HG02588 (cell line): Measurements from ENCODE around the gene EFCAB11.
"Not testable (repeated sequence)": the region's sequence is repeated elsewhere in the genome, so short reads cannot be mapped to it uniquely, and the experiment has no call there.

Experiments
- ATAC-seq: cut with Tn5 transposase; IDR thresholded peaks from one replicate; pipeline ENCODE4 v1.9.1; 2021; ENCODE audit warnings: mild to moderate bottlenecking, moderate library complexity; ENCODE audit not compliant: unreplicated experiment

EFCAB11 gene

DNA sequence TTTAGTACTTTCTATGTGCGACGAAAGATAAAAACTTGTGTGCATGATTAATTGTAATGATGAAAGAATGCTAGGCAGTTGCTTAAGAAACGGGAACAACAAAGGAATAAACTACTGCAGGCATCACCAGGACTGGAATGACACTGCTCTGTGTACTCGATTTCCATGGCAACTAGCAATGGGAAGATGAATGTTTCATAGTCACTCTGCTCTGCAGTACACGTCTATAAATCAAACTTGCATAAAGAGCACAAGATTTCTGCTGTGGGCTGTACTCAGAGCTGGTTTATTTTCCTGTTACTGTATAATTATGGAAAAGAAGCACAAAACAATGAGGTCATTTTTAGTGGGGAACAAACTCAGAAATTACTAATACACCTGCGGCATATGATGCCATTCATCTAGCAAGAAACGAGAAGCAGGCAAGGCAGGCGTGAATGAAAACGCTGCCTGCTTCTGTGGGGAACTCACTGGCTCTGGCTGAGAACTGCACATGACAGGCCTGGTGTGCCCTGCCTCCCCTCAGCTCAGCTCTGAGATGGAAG, 41.8 kb downstream of the EFCAB11 start:
- ATAC-seq: no peak

DNA sequence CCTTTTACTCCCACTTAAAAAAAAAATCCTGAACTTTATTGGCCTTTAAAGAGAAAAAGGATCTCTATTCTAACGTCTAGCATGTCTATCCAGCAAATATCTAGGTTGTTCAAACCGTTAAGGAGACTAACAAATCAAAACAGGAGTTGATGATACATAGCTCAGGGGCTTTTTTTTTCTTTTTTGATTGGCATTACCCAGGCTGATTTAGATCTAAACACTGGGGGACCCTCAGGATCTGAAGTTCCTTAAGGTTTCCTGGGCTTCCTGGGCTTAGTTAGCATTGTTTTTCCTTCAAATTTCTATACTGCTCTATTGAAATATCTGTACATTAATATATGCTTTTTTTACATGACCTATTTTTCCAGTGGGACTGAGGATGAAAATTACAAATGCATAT, 42.3 kb downstream of the EFCAB11 start:
- no peak for ATAC-seq

DNA sequence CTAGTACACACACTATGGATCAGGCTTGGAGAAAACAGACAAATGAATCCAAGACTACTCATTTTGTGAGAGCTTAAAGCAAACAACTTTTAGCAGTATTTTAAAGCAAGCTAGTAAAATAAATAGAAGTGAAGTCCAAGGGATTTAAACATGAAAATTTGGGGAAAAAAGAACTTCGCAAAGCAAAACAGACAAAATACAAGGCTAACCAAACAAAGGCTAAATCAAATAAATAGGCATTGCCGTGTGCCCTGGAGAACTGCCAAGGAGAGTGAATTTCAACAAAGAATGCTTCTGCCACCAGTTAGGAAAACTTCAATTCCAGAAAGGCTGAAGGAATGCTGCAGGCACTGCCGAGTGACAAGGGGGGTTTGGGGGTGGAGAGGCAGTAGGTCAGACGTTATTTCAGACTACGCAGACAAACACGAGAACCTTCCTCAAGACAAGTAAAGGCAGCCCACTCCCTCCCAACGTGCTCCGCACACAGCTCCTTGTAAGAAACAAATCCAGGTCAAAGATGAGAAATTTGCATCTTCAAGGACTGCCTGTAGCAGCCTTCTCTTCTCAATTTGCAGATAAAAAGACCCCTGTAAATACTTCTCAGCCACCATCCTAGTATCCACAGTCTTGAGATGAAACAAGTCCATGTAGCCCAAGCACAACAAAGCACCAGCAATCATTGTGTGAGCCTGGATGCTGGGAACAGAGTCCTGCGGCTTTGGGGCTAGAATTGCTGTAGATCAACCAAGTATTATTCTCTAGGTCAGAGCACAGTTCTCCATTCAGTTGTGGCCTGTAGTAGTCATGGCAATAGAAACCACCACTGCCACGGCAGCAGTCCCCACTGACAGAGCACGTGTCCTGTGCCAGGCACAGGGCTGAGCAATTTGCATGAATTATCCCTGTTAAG, 43.3 kb downstream of the EFCAB11 start:
- ATAC-seq: peak; percentile 55

DNA sequence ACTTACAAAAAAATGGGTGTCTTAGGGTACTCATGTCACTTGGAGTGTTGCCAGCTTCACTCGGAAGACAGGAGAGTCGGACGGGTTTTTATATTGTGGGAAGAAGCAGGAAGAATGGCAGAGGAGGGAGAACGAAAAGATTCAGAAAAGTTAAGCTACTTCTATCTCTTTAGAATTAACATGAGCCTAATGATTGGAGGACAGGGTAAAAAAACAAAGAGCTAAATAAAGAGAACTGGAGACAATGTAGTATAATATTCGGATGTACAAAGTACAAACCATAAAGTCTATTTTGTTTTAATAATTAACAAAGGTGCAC, 43.9 kb downstream of the EFCAB11 start:
- no peak for ATAC-seq

DNA sequence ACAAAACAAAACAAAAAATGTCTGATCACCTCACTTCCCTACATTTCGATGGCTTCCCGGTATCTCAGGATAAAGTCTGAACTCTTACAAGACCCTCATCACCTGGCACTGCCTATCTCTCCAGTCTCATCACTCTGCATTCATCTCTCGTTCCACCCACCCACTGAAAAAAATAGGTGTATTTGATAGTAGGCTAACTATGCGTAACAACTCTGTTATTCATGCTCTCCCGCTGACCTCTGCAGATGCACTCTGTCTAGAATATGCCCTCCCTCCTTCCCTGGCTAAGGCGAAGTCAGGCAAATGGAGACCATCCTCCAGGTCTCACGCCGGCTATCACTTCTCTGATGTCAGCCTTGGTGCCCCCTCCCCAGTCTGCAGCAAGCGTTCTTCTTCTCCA, 44.9 kb downstream of the EFCAB11 start:
- no peak for ATAC-seq

DNA sequence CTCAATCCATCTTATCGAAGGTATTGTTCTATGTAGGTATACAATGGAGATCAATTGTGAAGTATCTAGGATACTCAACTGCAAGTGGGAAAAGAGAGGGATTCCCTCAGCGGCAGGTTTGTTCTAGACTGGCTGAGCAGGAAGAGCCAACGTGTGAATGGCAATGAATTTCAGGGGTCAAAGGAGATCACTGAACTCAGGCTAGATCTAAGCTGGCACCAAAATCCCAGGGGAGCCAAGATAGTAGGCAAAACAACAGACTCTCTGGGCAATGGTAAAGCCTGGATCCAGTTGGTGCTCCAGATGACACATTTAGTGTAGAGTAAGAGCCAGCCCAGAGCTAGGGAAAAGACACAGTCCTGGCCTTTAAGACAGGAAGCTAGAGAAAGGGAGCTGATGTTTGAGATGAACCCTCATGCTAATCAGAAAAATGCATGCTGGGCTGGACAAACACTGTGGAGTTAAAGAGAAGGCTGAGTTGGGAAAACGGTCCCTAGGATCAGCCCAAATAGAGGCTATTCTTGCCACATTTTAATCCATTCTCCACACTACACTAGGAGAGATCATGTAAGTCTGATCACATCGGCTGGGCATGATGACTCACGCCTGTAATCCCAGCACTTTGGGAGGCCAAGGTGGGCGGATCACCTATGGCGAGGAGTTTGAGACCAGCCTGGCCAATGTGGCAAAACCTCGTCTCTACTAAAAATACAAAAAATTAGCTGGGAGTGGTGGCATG, 45.6 kb downstream of the EFCAB11 start:
- ATAC-seq: no peak

DNA sequence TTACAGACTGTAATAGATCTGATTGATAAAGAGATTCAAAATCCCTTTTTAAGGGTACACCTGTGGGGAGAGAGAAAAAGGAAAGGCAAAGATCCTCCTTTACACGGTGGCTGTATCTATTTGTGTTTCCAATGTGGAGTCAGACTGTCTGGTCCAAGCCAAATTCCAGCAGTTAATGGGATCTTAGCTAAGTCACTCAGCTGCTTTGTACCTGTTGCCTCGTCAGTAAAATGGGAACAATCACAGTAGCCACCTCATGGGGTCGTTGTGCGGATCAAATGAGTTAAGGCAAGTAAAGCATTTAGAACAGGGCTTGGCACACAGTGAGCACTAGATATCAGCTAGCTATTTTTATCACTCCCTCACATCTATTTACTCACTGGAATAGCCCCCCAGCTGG, 46.9 kb downstream of the EFCAB11 start:
- no peak for ATAC-seq

DNA sequence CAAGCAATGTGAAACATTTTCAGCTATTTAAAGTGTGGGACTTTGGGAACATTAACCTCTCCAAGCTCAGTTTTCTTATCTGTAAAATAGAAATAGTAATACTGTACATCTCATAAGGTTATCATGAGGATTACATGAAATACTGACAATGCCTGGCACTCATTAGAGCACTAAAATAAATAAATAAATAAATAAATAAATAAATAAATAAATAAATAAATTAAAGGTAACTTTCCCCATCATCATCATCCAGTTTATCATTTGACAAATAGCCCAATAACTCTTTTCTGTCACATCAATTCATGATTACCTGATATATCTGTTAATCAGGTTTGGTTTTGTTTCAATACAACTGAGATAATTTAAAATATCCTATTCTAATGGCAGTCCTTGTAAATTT, 48.5 kb downstream of the EFCAB11 start:
- no peak for ATAC-seq

DNA sequence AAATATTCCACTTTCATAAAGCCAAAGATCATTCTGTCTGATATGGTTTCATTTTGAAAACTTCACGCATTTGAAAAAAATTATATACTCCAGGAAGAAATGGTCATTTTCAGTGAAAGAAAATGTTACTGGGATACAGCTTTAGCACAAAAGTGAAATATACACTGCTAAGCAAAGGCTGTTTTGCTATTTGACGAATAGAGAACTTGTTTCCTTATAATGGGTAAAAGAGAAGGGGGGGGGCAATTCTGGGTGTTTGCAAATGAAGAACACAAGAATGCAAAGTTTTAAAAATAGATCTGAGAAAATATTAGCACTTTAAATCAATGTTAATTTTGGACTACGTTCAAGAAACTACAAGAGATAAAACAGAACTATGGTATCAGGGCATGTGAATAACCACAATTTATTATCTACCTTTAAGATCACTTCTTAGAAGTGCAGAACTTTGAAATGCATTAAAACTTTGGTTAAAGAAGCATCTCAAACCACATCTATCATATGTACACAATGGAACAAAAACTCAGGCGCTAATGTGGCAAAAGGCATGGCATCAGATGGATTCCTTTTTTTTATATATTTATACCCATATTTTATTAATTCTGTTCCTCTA, 51.1 kb downstream of the EFCAB11 start:
- no peak for ATAC-seq

DNA sequence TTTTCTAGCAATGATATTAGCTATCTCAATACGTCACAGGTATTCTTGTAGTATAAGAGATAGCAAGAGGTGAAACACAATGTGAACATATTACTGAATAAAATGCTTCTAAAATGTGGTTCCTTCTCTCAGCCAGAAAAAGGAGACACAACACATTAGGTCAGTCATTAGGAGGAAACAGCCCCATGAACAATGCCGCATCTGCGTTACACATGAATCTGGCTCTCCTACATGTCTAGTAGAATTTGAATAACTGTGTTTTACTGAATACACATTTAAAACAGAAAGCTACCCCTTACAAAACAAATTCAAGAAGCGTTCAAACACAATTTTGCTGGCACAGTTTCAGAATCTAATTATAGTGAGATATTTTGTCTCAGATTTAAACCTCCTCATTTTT, 51.6 kb downstream of the EFCAB11 start:
- ATAC-seq: no peak

DNA sequence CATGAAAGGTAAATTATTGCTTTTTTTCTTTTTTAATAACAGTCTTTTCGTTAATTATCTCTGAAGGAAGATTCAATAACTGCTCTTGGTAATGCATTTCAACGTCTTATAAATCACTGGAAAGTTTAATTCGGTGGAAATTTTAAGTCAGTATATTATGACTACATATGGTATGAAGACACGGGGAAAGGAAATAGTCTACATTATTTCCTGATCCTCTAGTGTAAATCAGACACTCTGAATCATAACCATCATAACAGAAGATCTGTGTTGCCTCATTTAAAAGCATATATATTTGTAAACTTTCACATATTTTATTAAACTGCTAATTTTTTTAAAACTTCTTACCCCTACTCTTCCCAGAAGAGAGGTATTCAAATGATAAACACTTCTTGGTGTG, 53.7 kb downstream of the EFCAB11 start:
- ATAC-seq: no peak

DNA sequence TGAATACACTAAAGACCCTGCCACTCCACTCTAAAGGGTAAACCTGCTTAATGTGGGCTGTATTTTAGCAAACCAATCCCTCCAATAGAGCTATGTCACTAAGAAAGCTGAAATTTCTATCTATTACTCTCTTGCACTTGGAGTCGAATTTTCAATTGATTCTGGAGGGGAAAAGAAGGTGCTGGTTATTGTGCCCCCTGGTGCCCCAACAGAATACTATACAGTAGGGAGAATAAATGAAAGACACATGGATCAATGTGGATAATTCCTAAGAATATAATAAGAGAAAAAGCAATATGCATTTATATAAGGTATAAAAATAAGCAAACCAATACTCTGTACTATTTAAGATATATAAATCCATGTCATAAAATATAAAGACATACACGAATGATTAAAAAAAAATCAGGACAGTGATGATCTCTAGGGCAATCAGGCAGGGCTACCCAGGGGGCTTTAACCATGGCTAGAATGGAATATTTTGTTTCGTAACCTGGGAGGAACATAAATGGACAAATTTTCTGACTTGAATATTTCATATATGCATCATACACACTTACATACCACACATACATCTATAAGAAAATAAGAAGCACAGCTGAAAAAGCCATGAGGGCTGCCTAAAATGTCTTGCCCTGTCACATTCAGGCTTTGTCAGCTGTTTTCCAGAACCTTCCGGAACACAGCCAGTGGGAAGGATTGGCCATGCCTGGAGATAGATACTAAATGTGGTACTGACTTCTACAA, 54.4 kb downstream of the EFCAB11 start:
- no peak for ATAC-seq

DNA sequence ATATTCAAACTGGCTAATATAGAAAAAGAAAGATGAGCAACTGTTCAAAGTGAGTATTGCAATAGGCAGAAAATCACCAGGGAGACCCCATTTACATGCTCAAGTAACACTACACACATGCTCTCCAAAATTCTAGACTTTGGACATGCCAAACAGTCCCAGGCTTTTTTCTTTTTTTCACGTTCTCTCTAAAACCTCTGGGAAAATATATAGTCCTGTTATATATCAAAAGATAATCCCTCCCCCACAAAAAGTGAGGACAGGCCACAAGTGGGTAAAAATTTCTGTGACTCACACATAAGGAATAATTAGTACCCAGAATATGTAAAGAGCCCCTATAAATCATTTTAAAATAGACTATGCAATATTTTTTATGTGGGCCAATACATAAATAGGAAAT, 55.2 kb downstream of the EFCAB11 start:
- no peak for ATAC-seq

DNA sequence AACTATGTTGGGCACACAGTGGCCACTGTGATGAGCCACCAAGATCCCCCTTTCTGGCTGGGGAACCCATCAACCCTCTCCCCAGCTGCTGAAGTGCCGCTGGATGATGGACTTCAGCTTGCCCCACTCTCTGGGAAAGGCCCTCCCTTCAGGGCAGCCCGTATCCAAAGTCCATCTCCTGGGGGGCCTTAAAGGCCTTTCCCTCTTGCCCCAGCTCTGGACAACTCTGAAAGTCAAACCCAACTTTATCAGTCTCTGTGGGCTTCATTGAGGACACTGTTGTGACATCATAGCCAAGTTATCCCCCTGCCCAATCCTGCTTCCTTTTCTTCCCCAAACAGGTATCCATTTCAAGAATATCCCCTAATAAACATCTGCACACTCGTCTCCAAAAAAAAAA, 61.1 kb downstream of the EFCAB11 start:
- ATAC-seq: not testable (repeated sequence)

DNA sequence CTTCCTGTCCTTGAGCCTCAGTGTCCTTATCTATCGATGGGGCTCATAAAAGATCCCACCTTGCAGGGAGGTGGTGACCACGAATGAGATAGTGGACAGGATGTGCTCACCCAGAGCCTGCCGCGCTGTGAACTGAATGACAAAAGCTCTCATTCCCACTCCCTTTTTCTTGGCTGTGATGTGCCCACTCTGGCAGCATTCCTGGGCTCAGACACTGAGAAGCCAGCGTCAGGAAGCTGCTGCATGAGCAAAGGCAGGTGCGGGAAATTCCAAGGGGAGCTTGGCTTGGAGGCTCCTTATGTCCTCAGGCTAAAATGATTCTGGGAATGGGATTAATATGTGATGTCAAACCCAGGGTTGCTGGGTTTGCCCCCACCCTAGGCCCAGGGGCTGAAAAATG, 61.6 kb downstream of the EFCAB11 start:
- no peak for ATAC-seq

DNA sequence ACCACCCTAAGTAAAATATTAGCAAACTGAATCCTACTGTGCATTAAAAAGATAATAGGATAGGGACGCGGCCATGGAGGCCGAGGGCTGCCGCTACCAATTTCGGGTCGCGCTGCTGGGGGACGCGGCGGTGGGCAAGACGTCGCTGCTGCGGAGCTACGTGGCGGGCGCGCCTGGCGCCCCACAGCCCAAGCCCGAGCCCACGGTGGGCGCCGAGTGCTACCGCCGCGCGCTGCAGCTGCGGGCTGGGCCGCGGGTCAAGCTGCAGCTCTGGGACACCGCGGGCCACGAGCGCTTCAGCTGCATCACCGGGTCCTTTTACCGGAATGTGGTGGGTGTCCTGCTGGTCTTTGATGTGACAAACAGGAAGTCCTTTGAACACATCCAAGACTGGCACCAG, 62.8 kb downstream of the EFCAB11 start:
- ATAC-seq: not testable (repeated sequence)

DNA sequence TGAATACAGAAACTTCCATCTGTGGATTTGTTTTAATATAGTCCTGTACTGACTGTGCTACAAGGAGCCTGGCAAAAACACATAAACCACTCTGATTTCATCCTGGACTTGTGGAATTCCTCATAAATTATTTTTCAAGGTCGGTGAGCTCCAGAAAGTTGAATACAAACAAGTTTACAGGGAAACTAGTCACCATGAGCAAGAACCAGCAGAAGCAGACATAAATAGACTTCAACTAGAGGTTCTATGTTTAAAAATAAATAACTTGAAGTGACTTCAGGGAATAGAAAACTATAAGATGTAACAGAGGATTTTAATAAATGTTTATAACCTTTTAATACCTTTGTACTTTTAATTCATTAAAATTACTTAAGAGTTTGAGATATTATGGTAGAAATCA, 63.5 kb downstream of the EFCAB11 start:
- no peak for ATAC-seq

DNA sequence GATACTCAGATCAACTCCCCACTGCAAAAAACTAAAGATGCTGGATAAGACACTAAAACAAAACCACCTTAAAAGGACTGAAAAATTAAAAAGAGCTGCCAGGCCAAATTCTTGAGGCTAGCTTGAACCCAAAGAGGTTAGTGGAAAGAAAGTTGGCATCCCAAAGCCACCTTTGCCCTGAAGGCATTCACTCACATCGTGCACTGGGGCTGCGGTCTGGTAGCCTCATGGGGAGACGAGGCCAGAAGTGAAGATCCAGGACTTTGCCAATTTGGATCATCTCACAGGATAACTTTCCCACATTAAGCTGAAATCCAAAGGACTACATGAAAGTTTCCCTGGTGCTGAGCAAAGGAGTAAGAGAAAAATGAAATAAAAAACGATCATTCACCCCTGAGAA, 63.9 kb downstream of the EFCAB11 start:
- ATAC-seq: no peak

DNA sequence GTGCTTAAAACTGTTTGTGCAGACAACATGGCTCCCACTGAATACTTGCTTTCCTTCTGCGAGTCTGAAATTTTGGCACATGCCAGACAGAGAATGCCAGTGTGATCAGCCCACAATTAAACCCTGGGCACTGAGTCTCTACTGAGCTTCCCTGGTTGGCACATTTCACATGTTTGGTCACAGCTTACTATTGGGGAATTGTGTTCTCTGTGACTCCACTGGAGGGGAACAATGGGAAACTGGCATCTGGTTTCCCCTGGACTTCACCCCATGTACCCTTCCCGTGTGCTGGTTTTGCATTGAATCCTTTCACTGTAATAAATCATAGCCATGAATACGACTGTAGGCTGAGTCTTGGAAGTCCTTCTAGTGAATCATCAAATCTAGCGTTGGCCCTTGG, 64.9 kb downstream of the EFCAB11 start:
- no peak for ATAC-seq

DNA sequence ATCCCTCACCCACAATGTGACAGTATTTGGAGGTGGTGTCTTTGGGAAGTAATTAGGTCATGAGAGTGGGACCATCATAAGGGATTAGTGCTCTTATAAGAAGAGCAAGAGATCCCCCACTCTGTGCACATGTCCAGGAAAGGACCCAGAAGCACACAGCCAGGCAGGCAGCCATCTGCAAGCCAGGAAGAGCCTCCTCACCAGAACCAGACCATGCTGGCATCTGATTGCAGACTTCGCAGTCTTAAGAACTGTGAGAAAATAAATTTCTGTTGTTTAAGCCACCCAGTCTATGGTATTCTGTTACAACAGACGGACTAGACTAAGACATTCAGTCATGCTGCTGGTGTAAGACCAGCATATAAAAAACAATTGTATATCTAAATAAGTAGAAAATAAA, 69.8 kb downstream of the EFCAB11 start:
- ATAC-seq: no peak

DNA sequence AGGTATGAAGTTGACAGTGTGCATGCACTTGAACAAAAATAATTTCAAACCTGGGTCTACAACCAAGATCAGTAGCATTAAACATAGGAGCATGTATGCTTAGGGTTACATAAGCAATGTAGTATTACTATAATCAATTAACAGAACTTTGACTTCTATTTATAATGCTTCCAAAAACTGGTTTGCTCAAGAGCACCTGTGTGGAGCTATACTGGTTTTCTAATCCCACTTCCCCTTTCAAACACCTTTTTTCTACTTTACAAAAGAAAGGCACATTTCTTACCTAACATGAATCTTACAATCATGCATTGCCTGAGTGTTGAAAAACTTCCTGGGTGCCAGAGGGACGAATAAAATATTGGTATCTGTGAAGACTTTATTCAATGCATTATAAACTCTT, 72.7 kb downstream of the EFCAB11 start:
- ATAC-seq: peak; percentile 53
